SK-N-SH treated with all-trans-retinoic acid at 6 μM for 48 hours (cell line): ENCODE results near the gene CSTF2T.

Experiments
- CSDC2 ChIP-seq: fragments of 250-450 bp; sonication (Bioruptor Pico); IDR thresholded peaks from 2 replicates; pipeline ENCODE4 v1.5.0; 2020; ENCODE audit warnings: mild to moderate bottlenecking, moderate library complexity
- GLIS3 ChIP-seq: fragments of 250-450 bp; sonication (Bioruptor Pico); IDR thresholded peaks from 2 replicates; pipeline ENCODE4 v1.5.0; 2020; ENCODE audit warnings: mild to moderate bottlenecking, moderate library complexity
- OSR1 ChIP-seq: fragments of 250-450 bp; sonication (Bioruptor Pico); IDR thresholded peaks from 2 replicates; pipeline ENCODE4 v1.8.0; 2022; ENCODE audit warnings: moderate library complexity, mild to moderate bottlenecking, inconsistent platforms
- RARB ChIP-seq: fragments of 250-450 bp; sonication (Bioruptor Pico); IDR thresholded peaks from 2 replicates; pipeline ENCODE4 v1.8.0; 2021; ENCODE audit warnings: mild to moderate bottlenecking, moderate library complexity
- ZFP3 ChIP-seq: fragments of 250-450 bp; sonication (Bioruptor Pico); IDR thresholded peaks from 2 replicates; pipeline ENCODE4 v1.5.0; 2020; ENCODE audit warnings: mild to moderate bottlenecking, moderate library complexity
- ZFP30 ChIP-seq: fragments of 450-650 bp; formaldehyde crosslinking; IDR thresholded peaks from 2 replicates; pipeline ENCODE4 v1.5.0; 2022; ENCODE audit warnings: mild to moderate bottlenecking, moderate library complexity
- ZNF565 ChIP-seq: fragments of 450-650 bp; formaldehyde crosslinking; conservative IDR thresholded peaks from 2 replicates; pipeline ENCODE4 v1.5.0; 2020; ENCODE audit warnings: low read depth, mild to moderate bottlenecking, moderate library complexity
- TF ChIP-seq, protein P1 (sequence below): fragments of 250-450 bp; sonication (Bioruptor Pico); IDR thresholded peaks from 2 replicates; pipeline ENCODE4 v1.8.0; 2020; ENCODE audit warnings: mild to moderate bottlenecking, moderate library complexity, borderline replicate concordance
- TF ChIP-seq, protein P2 (sequence below): fragments of 250-450 bp; sonication (Bioruptor Pico); IDR thresholded peaks from 2 replicates; pipeline ENCODE4 v1.5.0; 2020; ENCODE audit warnings: mild to moderate bottlenecking, moderate library complexity
- TF ChIP-seq, protein P3 (sequence below): fragments of 250-450 bp; sonication (Bioruptor Pico); IDR thresholded peaks from 2 replicates; pipeline ENCODE4 v1.8.0; 2021; ENCODE audit warnings: low read depth, mild to moderate bottlenecking, moderate library complexity, borderline replicate concordance
- TF ChIP-seq, protein P4 (sequence below): fragments of 250-450 bp; sonication (Bioruptor Pico); IDR thresholded peaks from 2 replicates; pipeline ENCODE4 v1.5.1; 2021; ENCODE audit warnings: mild to moderate bottlenecking, moderate library complexity

GRCh38 chr10:51708609-51709008 lies 9.2 kb upstream of the CSTF2T start:
- TF ChIP-seq GLIS3 (no peak), ZFP3 (CRISPR knock-in tag) (no peak), OSR1 (no peak), CSDC2 (no peak), ZNF565 (CRISPR knock-in tag) (no peak), RARB (no peak), ZFP30 (CRISPR knock-in tag) (no peak)
- TF ChIP-seq, protein P1, sequence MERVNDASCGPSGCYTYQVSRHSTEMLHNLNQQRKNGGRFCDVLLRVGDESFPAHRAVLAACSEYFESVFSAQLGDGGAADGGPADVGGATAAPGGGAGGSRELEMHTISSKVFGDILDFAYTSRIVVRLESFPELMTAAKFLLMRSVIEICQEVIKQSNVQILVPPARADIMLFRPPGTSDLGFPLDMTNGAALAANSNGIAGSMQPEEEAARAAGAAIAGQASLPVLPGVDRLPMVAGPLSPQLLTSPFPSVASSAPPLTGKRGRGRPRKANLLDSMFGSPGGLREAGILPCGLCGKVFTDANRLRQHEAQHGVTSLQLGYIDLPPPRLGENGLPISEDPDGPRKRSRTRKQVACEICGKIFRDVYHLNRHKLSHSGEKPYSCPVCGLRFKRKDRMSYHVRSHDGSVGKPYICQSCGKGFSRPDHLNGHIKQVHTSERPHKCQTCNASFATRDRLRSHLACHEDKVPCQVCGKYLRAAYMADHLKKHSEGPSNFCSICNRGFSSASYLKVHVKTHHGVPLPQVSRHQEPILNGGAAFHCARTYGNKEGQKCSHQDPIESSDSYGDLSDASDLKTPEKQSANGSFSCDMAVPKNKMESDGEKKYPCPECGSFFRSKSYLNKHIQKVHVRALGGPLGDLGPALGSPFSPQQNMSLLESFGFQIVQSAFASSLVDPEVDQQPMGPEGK (CRISPR knock-in tag), result no peak
- TF ChIP-seq, protein P2, sequence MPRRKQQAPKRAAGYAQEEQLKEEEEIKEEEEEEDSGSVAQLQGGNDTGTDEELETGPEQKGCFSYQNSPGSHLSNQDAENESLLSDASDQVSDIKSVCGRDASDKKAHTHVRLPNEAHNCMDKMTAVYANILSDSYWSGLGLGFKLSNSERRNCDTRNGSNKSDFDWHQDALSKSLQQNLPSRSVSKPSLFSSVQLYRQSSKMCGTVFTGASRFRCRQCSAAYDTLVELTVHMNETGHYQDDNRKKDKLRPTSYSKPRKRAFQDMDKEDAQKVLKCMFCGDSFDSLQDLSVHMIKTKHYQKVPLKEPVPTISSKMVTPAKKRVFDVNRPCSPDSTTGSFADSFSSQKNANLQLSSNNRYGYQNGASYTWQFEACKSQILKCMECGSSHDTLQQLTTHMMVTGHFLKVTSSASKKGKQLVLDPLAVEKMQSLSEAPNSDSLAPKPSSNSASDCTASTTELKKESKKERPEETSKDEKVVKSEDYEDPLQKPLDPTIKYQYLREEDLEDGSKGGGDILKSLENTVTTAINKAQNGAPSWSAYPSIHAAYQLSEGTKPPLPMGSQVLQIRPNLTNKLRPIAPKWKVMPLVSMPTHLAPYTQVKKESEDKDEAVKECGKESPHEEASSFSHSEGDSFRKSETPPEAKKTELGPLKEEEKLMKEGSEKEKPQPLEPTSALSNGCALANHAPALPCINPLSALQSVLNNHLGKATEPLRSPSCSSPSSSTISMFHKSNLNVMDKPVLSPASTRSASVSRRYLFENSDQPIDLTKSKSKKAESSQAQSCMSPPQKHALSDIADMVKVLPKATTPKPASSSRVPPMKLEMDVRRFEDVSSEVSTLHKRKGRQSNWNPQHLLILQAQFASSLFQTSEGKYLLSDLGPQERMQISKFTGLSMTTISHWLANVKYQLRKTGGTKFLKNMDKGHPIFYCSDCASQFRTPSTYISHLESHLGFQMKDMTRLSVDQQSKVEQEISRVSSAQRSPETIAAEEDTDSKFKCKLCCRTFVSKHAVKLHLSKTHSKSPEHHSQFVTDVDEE (CRISPR knock-in tag), result no peak
- TF ChIP-seq, protein P3, sequence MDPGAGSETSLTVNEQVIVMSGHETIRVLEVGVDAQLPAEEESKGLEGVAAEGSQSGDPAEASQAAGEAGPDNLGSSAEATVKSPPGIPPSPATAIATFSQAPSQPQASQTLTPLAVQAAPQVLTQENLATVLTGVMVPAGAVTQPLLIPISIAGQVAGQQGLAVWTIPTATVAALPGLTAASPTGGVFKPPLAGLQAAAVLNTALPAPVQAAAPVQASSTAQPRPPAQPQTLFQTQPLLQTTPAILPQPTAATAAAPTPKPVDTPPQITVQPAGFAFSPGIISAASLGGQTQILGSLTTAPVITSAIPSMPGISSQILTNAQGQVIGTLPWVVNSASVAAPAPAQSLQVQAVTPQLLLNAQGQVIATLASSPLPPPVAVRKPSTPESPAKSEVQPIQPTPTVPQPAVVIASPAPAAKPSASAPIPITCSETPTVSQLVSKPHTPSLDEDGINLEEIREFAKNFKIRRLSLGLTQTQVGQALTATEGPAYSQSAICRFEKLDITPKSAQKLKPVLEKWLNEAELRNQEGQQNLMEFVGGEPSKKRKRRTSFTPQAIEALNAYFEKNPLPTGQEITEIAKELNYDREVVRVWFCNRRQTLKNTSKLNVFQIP (CRISPR knock-in tag), result no peak
- TF ChIP-seq, protein P4, sequence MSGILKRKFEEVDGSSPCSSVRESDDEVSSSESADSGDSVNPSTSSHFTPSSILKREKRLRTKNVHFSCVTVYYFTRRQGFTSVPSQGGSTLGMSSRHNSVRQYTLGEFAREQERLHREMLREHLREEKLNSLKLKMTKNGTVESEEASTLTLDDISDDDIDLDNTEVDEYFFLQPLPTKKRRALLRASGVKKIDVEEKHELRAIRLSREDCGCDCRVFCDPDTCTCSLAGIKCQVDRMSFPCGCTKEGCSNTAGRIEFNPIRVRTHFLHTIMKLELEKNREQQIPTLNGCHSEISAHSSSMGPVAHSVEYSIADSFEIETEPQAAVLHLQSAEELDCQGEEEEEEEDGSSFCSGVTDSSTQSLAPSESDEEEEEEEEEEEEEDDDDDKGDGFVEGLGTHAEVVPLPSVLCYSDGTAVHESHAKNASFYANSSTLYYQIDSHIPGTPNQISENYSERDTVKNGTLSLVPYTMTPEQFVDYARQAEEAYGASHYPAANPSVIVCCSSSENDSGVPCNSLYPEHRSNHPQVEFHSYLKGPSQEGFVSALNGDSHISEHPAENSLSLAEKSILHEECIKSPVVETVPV (CRISPR knock-in tag), result no peak
